ENCODE measurements around the gene KANK2. TPM values are rescaled to one million over a fixed set of nuclear protein-coding genes. Genes with fewer than 3 reads are reported as not detected.

The KANK2 gene
- total RNA-seq, 1 donor from 2014 or later = 23.0 TPM

DNA sequence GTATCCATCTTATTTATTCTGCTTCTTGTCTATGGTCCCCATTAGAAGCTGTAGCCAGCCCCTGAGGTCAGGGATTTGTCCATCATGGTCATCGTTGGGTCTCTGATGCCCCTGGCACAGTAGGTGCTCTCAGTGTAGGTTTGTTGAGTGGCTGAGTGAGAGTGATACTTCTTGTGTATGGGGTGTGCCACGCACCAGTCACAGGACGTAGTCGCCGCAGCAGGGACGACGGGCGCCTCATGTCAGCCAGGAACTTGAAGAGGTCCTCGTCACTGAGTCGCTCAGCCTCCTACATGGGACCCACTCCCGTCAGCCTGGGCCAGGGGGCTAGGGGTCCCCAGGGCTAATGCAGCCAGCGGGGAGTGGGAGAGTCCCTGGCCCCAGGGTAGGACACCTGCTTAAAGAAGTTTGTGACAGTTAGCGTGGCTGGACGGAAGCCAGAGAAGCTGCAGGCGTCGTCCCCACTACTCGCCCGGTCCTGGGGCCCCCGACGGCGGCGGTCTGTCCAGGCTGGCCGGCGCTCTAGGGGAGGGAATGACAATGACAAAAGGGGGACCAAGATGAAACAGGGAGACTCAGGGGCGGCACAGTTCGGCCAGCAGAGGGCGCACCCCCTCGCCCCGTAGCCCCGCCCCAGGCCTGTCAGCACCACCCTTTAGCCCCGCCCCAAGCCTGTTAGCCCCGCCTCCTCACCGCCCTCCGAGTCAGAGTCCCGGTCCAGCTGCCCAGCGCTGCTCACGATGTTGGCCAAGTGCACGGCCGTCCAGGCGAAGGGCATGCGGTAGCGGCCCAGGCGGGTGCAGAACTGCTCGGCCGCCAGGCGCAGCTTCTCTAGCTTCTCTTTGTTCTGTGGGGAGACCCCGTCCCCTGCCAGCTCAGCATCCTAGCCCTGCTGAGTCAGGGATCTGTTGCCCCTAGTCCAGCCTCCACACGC, 45.8 kb upstream of the KANK2 start:
- Mint-ChIP-seq H3K27me3 (ENCODE audit: unreplicated experiment) (peaks cover 15% of the 10 kb centered on the region), H3K4me3 (ENCODE audit: unreplicated experiment) (peak overlapping the region; percentile 42), H3K9me3 (ENCODE audit: unreplicated experiment) (peaks cover 5% of the 10 kb centered on the region), H3K4me1 (ENCODE audit: low read depth, unreplicated experiment) (no peaks in the 10 kb centered on the region), H3K27ac (ENCODE audit: unreplicated experiment) (peak overlapping the region; percentile 70), H3K36me3 (ENCODE audit: unreplicated experiment) (no peaks in the 10 kb centered on the region)
- peak; percentile 85 for TF ChIP-seq CTCF (IDR thresholded peaks at IDR 0.05; ENCODE audit: partially characterized antibody, unreplicated experiment)
- DNase-seq = peak; percentile 98

- H3K4me3 Mint-ChIP-seq (ENCODE audit: unreplicated experiment) = no peak overlapping the region
- DNase-seq = no peak
- peaks cover 5% of the 10 kb centered on the region for H3K9me3 Mint-ChIP-seq (ENCODE audit: unreplicated experiment)
- H3K36me3 Mint-ChIP-seq (ENCODE audit: unreplicated experiment) = no peaks in the 10 kb centered on the region
- H3K27ac Mint-ChIP-seq (ENCODE audit: unreplicated experiment) = no peak overlapping the region
- no peak for TF ChIP-seq CTCF (IDR thresholded peaks at IDR 0.05; ENCODE audit: partially characterized antibody, unreplicated experiment)
- H3K4me1 Mint-ChIP-seq (ENCODE audit: low read depth, unreplicated experiment) = no peaks in the 10 kb centered on the region
- H3K27me3 Mint-ChIP-seq (ENCODE audit: unreplicated experiment) = peaks cover 15% of the 10 kb centered on the region
These were observed 44.7 kb upstream of the KANK2 start for GRCh38 chr19:11242025-11242424.

DNA sequence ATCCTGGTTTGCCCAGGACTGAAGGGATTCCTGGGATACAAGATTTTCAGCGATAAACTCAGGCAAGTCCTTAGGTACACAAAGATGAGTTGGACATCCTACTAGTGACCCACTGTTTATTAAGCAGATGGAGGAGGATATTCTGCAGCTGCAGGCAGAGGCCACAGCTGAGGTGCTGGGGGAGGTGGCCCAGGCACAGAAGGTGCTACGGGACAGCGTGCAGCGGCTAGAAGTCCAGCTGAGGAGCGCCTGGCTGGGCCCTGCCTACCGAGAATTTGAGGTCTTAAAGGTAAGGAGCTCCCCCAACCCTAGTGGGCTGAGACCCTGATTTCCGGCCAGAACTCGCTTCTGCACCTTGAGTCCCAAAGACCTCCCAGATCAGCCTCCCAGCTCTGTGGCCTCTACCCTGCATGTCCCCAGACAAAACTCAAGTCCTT, 42.7 kb upstream of the KANK2 start:
- Mint-ChIP-seq H3K4me1 (ENCODE audit: low read depth, unreplicated experiment) (no peaks in the 10 kb centered on the region), H3K36me3 (ENCODE audit: unreplicated experiment) (no peaks in the 10 kb centered on the region), H3K27me3 (ENCODE audit: unreplicated experiment) (peaks cover 11% of the 10 kb centered on the region), H3K27ac (ENCODE audit: unreplicated experiment) (no peak overlapping the region), H3K9me3 (ENCODE audit: unreplicated experiment) (peaks cover 5% of the 10 kb centered on the region), H3K4me3 (ENCODE audit: unreplicated experiment) (no peak overlapping the region)
- no peak for TF ChIP-seq CTCF (IDR thresholded peaks at IDR 0.05; ENCODE audit: partially characterized antibody, unreplicated experiment)
- no peak for DNase-seq

DNA sequence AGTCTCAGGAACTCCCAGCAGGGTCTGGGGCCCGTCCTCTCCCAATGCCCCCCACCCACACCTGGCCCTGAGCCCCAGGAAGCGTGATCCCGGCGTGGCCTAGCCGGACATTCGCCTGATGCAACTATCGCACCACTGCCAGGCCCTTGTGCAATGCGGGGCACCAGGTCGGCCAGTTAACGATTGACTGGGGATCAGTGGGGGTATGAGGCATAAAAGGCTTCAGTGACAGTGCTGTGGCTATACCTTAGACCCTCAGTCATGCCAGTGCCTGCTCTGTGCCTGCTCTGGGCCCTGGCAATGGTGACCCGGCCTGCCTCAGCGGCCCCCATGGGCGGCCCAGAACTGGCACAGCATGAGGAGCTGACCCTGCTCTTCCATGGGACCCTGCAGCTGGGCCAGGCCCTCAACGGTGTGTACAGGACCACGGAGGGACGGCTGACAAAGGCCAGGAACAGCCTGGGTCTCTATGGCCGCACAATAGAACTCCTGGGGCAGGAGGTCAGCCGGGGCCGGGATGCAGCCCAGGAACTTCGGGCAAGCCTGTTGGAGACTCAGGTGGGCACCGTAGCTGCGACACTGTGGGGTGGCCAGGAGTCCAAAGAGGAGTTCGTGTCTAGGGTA, 42.1 kb upstream of the KANK2 start, which contains the start of gene ANGPTL8:
Gene ANGPTL8 (plus strand): TSS at position 243 of the 624 bp plus-strand sequence. CDS start 19 bp downstream, at position 262.
- H3K4me1 Mint-ChIP-seq (ENCODE audit: low read depth, unreplicated experiment) = no peaks in the 10 kb centered on the region
- no peaks in the 10 kb centered on the region for H3K36me3 Mint-ChIP-seq (ENCODE audit: unreplicated experiment)
- peaks cover 5% of the 10 kb centered on the region for H3K9me3 Mint-ChIP-seq (ENCODE audit: unreplicated experiment)
- no peak for DNase-seq
- no peak for TF ChIP-seq CTCF (IDR thresholded peaks at IDR 0.05; ENCODE audit: partially characterized antibody, unreplicated experiment)
- H3K27me3 Mint-ChIP-seq (ENCODE audit: unreplicated experiment) = peaks cover 10% of the 10 kb centered on the region
- no peak within 1 kb of the TSS for H3K4me3 Mint-ChIP-seq (ENCODE audit: unreplicated experiment)
- H3K27ac Mint-ChIP-seq (ENCODE audit: unreplicated experiment) = no peak within 1 kb of the TSS

Measured in glutamatergic neuron (in vitro differentiated cells).